ENCODE measurements around the gene VPS35L. TPM values are rescaled to one million over a fixed set of nuclear protein-coding genes. Genes with fewer than 3 reads are reported as not detected.
"Not testable (repeated sequence)": the region's sequence is repeated elsewhere in the genome, so short reads cannot be mapped to it uniquely, and the experiment has no call there.

Gene VPS35L
- total and polyA plus RNA-seq, 2 donors (not counting 1 experiment from before 2014, with no cell fraction given) = 17.5 to 62.1 TPM

DNA sequence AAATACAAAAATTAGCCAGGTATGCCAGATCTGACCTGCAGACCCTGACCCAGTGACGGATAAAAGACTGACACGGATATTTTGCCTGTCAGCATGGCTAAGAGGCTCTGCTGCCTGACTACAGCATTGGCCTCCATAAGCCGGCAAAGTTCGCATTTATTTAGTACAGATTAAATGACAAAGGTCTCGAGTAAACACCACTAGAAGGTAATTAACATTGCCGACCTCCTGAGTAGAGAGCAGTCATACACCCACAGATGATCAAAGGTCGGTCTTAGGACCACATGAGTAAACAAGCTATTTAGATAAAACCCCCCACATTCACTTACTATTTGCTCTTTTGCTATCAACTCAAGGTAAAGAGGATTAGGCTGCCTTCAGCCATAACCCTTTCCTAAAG is 106.8 kb downstream of the VPS35L start:
- Mint-ChIP-seq H3K27ac (no peak overlapping the region), H3K27me3 (no peaks in the 10 kb centered on the region), H3K9me3 (ENCODE audit: insufficient read depth) (peaks cover 3% of the 10 kb centered on the region), H3K4me1 (no peaks in the 10 kb centered on the region), H3K4me3 (no peak overlapping the region)
- no peak overlapping the region for H3K27ac ChIP-seq (ENCODE audit: low read length in 2 of 2)
- intact Hi-C loops (cut with micrococcal nuclease) = no loop called here
- peaks cover 6 to 7% of the 10 kb centered on the region in 2 experiments for H3K36me3 ChIP-seq (replicated peaks in 1 of 2; ENCODE audit: control extremely low read depth in 1 of 2, control insufficient read depth in 1 of 2, extremely low read depth in 1 of 2, insufficient read depth in 2 of 2, low read length in 1 of 2)
- H3K9me3 ChIP-seq (ENCODE audit: control extremely low read depth in 1 of 3, control insufficient read depth in 2 of 3, insufficient read depth in 1 of 3, low read length in 2 of 3) = peaks cover 0 to 11% (median 0%) of the 10 kb centered on the region in 3 donors
- ATAC-seq (ENCODE audit: low read depth) (no peak), DNase-seq (no peak)
- no peak overlapping the region for H2AFZ ChIP-seq (ENCODE audit: insufficient read depth, low read depth, low read length, poor library complexity, severe bottlenecking)
- no peaks in the 10 kb centered on the region for H3K79me2 ChIP-seq (ENCODE audit: control insufficient read depth, insufficient read depth, low read length)
- no peak overlapping the region for H3K4me3 ChIP-seq (ENCODE audit: control extremely low read depth in 1 of 5, extremely low read depth in 1 of 5, insufficient read depth in 1 of 5, low read depth in 2 of 5, low read length in 4 of 5)
- WGBS (ENCODE audit: insufficient coverage) = 98% methylated on average over 6 of the region's 7 CpGs
- ChIA-PET POLR2A (no interaction called here), CTCF (no interaction called here)
- H3K9ac ChIP-seq (ENCODE audit: low read length) = no peak overlapping the region
- H3K4me2 ChIP-seq (replicated peaks; ENCODE audit: low read depth, low read length, poor library complexity, severe bottlenecking) = no peak overlapping the region
- no peaks in the 10 kb centered on the region for H3K4me1 ChIP-seq (ENCODE audit: control insufficient read depth in 2 of 2, insufficient read depth in 2 of 2, low read length in 2 of 2)
- H4K20me1 ChIP-seq (ENCODE audit: control insufficient read depth, insufficient read depth, low read length, poor library complexity, severe bottlenecking) = no peaks in the 10 kb centered on the region
- H3K27me3 ChIP-seq (replicated peaks in 1 of 4; ENCODE audit: control extremely low read depth in 1 of 4, control insufficient read depth in 3 of 4, insufficient read depth in 4 of 4, low read length in 3 of 4) = no peaks in the 10 kb centered on the region
- TF ChIP-seq, protein P1, sequence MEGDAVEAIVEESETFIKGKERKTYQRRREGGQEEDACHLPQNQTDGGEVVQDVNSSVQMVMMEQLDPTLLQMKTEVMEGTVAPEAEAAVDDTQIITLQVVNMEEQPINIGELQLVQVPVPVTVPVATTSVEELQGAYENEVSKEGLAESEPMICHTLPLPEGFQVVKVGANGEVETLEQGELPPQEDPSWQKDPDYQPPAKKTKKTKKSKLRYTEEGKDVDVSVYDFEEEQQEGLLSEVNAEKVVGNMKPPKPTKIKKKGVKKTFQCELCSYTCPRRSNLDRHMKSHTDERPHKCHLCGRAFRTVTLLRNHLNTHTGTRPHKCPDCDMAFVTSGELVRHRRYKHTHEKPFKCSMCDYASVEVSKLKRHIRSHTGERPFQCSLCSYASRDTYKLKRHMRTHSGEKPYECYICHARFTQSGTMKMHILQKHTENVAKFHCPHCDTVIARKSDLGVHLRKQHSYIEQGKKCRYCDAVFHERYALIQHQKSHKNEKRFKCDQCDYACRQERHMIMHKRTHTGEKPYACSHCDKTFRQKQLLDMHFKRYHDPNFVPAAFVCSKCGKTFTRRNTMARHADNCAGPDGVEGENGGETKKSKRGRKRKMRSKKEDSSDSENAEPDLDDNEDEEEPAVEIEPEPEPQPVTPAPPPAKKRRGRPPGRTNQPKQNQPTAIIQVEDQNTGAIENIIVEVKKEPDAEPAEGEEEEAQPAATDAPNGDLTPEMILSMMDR (IDR thresholded peaks at IDR 0.05) = no peak
- no peak for TF ChIP-seq EZH2 (IDR thresholded peaks at IDR 0.05; ENCODE audit: borderline replicate concordance, insufficient read depth, low read depth, low read length, poor library complexity, severe bottlenecking)

DNA sequence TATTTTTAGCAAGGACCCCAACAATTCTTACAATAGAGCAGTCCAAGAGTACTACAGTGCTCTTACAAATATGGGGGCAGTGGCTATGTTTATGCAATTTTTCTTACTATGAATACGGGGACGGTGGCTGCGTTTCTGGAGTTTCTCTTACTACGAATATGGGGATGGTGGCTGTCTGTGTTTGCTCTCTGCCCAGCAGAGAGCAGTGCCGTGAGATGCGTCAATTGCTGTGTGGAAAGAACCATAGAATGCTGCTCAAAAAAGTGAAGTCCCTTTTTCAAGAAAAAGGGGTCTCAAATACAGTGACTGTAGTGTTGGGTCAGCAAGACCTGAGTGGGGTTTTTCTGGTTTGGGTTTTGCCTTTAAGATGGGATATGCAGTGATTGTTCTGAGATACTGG is 108.7 kb downstream of the VPS35L start:
- 100% methylated on average over 4 of the region's 6 CpGs for WGBS (ENCODE audit: insufficient coverage)
- intact Hi-C loops (cut with micrococcal nuclease) = no loop called here
- no peaks in the 10 kb centered on the region for H3K4me1 Mint-ChIP-seq
- H3K27me3 Mint-ChIP-seq = no peaks in the 10 kb centered on the region
- Histone ChIP-seq H3K36me3 (replicated peaks in 1 of 2; ENCODE audit: control extremely low read depth in 1 of 2, control insufficient read depth in 1 of 2, extremely low read depth in 1 of 2, insufficient read depth in 2 of 2, low read length in 1 of 2) (peaks cover 7 to 10% of the 10 kb centered on the region in 2 experiments), H3K4me1 (ENCODE audit: control insufficient read depth in 2 of 2, insufficient read depth in 2 of 2, low read length in 2 of 2) (no peaks in the 10 kb centered on the region), H3K4me3 (ENCODE audit: control extremely low read depth in 1 of 5, extremely low read depth in 1 of 5, insufficient read depth in 1 of 5, low read depth in 2 of 5, low read length in 4 of 5) (no peak overlapping the region), H2AFZ (ENCODE audit: insufficient read depth, low read depth, low read length, poor library complexity, severe bottlenecking) (no peak overlapping the region), H4K20me1 (ENCODE audit: control insufficient read depth, insufficient read depth, low read length, poor library complexity, severe bottlenecking) (no peaks in the 10 kb centered on the region), H3K4me2 (replicated peaks; ENCODE audit: low read depth, low read length, poor library complexity, severe bottlenecking) (no peak overlapping the region), H3K27me3 (replicated peaks in 1 of 4; ENCODE audit: control extremely low read depth in 1 of 4, control insufficient read depth in 3 of 4, insufficient read depth in 4 of 4, low read length in 3 of 4) (no peaks in the 10 kb centered on the region), H3K79me2 (ENCODE audit: control insufficient read depth, insufficient read depth, low read length) (no peaks in the 10 kb centered on the region), H3K27ac (ENCODE audit: low read length in 2 of 2) (no peak overlapping the region), H3K9me3 (ENCODE audit: control extremely low read depth in 1 of 3, control insufficient read depth in 2 of 3, insufficient read depth in 1 of 3, low read length in 2 of 3) (peaks cover 0 to 11% (median 0%) of the 10 kb centered on the region in 3 donors), H3K9ac (ENCODE audit: low read length) (no peak overlapping the region)
- TF ChIP-seq, protein P1 (IDR thresholded peaks at IDR 0.05) = no peak
- TF ChIP-seq EZH2 (IDR thresholded peaks at IDR 0.05; ENCODE audit: borderline replicate concordance, insufficient read depth, low read depth, low read length, poor library complexity, severe bottlenecking) = no peak
- ATAC-seq (ENCODE audit: low read depth) (no peak), DNase-seq (no peak)
- ChIA-PET POLR2A (no interaction called here), CTCF (interaction anchor here (0.7 kb wide), 1 partner anchor 94 kb away, joined by 4 read pairs; no protein-coding TSS in a partner anchor)
- no peak overlapping the region for H3K4me3 Mint-ChIP-seq
- H3K9me3 Mint-ChIP-seq (ENCODE audit: insufficient read depth) = peaks cover 3% of the 10 kb centered on the region
- H3K27ac Mint-ChIP-seq = no peak overlapping the region

DNA sequence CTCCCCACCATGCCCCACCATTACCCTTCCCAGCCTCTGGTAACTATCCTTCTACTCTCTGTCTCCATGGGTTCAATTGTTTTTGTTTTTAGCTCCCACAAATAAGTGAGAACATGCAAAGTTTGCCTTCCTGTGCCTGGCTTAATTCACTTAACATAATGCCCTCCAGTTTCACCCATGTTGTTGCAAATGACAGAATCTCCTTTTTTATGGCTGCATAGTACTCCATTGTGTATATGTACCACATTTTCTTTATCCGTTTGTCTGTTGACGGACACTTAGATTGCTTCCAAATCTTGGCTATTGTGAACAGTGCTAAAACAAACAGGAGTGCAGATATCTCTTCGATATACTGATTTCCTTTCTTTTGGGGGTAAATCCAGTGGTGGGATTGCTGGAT is 109.8 kb downstream of the VPS35L start:
- H3K4me3 Mint-ChIP-seq; H3K4me1 ChIP-seq (ENCODE audit: control insufficient read depth in 2 of 2, insufficient read depth in 2 of 2, low read length in 2 of 2); intact Hi-C loops (cut with micrococcal nuclease); H3K4me1 Mint-ChIP-seq; H2AFZ ChIP-seq (ENCODE audit: insufficient read depth, low read depth, low read length, poor library complexity, severe bottlenecking); H4K20me1 ChIP-seq (ENCODE audit: control insufficient read depth, insufficient read depth, low read length, poor library complexity, severe bottlenecking); DNase-seq; H3K27ac Mint-ChIP-seq; H3K27ac ChIP-seq (ENCODE audit: low read length in 2 of 2); H3K79me2 ChIP-seq (ENCODE audit: control insufficient read depth, insufficient read depth, low read length); POLR2A ChIA-PET; H3K27me3 Mint-ChIP-seq; H3K9ac ChIP-seq (ENCODE audit: low read length); CTCF ChIA-PET; H3K4me2 ChIP-seq (replicated peaks; ENCODE audit: low read depth, low read length, poor library complexity, severe bottlenecking); H3K27me3 ChIP-seq (replicated peaks in 1 of 4; ENCODE audit: control extremely low read depth in 1 of 4, control insufficient read depth in 3 of 4, insufficient read depth in 4 of 4, low read length in 3 of 4); H3K9me3 Mint-ChIP-seq (ENCODE audit: insufficient read depth); ATAC-seq (ENCODE audit: low read depth); H3K4me3 ChIP-seq (ENCODE audit: control extremely low read depth in 1 of 5, extremely low read depth in 1 of 5, insufficient read depth in 1 of 5, low read depth in 2 of 5, low read length in 4 of 5): not testable (repeated sequence)
- 100% methylated on average over 1 of the region's 3 CpGs for WGBS (ENCODE audit: insufficient coverage)
- Histone ChIP-seq H3K9me3 (ENCODE audit: control extremely low read depth in 1 of 3, control insufficient read depth in 2 of 3, insufficient read depth in 1 of 3, low read length in 2 of 3) (peaks cover 0 to 11% (median 0%) of the 10 kb centered on the region in 3 donors), H3K36me3 (replicated peaks in 1 of 2; ENCODE audit: control extremely low read depth in 1 of 2, control insufficient read depth in 1 of 2, extremely low read depth in 1 of 2, insufficient read depth in 2 of 2, low read length in 1 of 2) (peaks cover 7 to 10% of the 10 kb centered on the region in 2 experiments)
